ENCODE results near the gene RNF25.

The RNF25 gene

DNA sequence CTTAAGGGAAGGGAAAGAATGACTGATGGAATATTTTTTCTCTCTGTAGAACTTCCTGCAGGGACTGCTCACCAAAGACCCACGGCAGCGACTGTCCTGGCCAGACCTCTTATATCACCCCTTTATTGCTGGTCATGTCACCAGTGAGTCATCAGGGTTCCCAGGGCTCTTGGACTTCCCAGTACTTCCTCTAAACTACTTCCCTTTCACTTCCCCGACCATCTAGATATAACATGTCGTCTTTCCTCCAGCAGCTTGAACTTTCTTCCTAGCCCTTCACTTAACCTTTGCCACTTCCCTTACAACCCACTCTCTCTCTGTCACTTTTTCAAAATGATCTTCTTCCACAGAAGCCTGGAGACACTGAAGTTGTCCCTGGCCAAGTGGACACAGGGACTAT is 7.3 kb upstream of the RNF25 start:
- no peak for DNase-seq

DNA sequence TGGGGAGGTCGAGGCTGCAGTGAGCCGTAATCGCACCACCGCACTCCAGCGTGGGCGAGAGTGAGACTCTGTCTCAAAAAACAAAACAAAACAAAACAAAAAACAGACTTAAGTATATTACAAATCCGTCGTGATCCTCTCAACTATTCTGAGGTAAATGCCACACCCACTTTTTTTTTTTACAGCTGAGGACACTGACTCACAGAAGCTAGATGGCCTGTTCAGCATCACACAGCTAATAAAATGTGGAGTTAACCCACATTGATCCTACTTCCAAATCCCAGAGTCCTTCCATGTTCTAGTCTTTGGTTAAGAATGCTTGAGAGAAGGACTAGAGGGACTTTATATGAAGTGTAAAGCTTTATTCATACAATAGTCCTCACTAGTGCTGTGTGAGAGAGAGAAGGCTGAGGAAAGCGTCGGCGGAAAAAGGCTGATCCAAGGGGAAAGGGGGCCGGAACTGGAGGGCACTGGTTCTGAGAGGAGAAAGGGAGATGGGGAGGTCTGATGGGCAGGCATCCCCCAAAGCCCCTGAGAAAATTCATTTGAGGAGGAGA is 627 bp downstream of the RNF25 start:
- no peak for DNase-seq

DNA sequence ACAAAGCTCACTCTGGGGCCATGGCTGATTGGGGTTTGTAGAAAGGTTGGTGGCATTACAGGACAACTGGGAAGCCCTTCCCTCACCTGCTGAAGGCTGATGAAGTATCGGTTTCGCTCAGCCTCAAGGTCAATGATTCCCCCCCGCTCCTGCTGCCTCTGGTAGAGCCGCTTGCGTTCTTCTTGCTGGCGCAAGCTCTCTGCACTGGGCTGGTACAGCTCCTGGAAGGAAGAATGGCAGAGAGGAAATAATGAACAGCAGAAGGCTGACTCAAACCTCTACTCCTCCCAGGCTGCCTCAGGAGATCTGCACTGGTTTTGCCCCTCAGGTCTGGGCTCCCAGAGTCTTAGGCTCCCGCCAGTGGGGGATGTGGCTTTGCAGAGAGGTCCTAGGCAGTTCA is 7.1 kb downstream of the RNF25 start:
- no peak for DNase-seq

DNA sequence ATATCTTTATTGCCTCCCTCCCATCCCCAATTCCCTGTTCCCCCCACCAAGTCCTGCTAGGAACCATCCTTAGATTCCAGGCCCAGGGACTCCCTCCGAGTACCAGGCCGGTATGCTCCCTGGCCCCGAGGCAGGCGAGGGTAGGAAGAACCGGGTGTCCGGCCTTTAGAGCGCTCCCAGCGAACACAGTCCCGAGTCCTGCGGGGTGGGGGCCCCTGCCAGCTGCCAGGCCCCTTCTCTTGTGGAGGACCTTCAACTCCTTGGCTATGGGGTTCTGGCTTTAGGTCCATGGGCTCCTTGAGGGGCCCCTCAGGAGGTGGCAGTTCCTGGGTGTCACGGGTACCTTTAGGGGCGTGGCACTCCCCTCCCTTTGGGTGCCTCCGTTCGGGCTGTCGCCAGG is 7.9 kb downstream of the RNF25 start:
- DNase-seq = no peak

DNA sequence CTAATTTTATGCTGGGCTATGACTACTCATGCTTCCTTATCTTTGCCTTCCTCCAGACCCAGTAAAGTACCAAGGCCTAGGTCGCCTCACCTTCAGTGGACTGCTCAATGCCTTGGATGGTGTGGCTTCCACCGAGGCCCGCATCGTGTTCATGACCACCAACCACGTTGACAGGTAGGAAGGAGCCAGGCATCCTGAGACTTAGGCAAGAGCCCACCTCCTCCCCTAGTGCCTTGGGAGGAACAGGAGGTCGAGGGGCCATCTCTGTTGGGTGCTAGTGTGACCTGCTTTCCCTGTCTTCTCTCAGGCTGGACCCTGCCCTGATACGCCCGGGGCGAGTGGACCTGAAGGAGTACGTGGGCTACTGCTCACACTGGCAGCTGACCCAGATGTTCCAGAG is 9.0 kb downstream of the RNF25 start:
- DNase-seq = no peak

DNA sequence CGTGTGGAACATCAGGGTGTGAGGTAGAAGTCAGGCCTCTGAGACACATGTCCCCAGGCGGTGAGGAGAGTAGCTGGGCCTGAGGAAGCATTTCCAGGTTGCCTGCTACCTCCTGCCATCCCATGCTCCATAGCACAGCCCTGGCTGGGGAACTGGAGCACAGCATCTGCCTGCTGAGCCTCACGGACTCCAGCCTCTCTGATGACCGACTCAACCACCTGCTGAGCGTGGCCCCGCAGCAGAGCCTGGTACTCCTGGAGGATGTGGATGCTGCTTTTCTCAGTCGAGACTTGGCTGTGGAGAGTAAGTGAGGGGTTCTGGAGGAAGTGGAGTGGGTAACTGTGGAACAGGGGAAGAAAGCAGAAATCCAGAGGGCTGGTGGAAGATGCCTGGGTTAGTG is 9.4 kb downstream of the RNF25 start:
- DNase-seq = no peak

DNA sequence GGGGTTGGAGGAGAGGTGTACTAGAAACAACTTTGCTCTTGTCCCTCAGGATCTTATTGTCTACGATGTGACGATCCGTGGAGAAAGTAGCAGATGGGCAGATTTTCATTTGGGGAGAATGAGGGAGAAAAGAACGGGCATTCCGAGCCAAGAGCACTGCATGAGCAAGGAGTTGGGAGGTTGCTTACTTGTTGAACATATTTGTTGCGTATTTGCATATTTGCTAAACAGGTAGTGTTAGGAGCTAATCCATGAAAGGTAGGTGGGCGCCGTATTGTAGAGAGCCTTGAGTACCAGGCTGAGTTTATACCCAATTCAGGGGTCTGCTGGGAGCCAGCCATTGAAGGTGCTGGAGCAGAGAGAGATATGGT is 11.8 kb downstream of the RNF25 start:
- DNase-seq = no peak

DNA sequence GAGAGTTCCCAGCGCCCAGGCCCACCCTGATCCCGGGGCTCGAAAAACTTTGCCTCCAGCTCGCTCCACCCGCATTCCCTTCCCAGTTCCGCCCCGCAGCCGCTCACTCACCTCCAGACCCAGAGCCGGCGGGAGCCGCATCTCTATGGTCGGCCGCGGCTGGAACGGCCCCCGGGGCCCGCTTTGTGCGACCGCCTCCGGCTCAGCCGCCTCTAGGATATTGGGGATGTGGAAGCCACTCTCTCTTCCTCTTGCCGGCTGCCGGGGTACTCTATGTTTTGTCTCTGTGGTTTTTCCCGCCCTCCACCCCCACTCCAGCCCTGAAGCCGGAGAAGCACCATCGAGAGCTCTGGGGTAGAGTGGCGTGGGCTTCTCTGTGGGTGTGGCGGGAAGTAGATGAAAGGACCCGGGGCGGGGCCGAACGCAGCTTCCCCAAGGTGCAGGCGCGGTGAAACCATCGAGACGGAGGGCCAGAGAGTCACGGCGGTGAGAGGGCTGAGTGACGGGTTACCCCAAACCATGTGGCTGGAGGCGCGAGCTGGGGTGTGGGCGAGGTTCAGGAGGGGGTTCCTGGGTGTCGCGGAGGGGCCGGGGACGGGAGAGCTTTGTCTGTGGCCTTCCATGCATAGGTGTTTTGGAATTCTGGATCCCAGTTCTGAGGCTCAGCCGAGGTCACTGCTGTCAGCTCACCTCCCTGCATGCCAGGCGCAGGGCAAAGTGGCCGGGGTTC is 12.4 kb downstream of the RNF25 start, which contains the start of the genes BCS1L and ZNF142:
BCS1L (plus strand) TSS at position 426 of the 730 bp plus-strand sequence. CDS start 1,305 bp downstream, outside the sequence.
ZNF142 (minus strand) TSS at position 366 of the 730 bp plus-strand sequence. CDS start 3,194 bp downstream, outside the sequence.
- DNase-seq = peak; percentile 96

DNA sequence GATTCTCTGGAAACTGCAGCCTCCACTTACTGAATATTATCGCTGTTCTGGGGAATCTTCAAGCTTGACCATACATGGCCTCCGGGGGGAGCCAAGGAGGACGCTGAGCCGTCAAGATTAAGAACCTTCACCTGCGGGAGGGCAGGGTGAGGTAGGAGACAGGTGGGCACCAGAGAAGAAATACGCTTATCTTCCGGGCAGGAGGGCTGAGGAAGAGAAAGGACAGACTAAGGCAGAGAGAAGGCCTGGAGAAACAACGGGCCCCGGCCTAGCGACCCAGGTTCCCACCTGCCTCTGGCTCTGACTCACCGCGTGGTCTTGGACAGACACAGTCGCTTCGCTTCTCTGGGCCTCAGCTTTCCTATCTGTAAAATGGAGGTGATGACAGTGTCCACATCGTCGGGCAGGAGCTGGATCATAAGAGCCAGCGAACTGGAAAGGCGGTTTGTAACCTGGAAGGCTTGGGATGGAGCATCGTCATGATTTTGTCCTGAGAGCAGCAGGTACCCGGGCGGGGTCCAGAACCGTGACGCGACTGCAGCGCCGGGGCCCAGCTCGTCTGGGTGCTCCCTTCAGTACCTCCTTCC is 13.0 kb downstream of the RNF25 start:
- peak; percentile 46 for DNase-seq

DNA sequence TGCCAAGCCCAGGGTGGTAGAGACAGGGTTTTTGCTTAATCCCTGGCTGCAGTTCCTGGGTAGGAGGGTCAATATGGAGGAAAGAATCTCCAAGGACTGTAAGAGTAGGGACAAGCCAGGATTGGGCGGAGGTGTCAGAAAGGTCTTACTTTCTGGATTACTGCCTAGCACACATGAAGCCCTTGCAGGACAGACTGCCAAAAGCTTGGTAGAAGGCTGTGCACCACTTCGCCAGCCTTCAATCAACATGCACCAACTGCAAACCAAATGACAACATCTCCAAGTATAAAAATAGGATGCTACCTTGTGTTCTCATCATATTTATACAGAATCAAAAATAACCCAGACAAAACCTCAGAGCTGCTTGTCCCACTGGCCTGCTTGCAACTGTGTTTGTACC is 16.1 kb downstream of the RNF25 start:
- no peak for DNase-seq

DNA sequence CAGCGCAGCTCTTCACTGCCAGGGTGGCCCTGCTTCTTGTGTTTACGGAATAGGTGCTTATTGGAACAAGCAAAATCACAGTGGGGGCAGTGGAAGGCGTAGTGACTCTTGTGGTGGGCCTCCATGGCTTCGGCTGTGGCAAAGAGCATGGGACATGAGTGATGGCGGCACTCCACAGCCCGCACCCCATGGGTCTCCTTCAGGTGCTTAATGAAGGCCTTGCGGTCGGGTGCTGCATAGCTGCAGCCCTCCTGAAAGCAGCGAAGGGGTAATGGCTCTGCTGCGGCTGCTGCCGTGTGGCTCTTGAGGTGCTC is 23.1 kb downstream of the RNF25 start:
- DNase-seq = no peak

DNA sequence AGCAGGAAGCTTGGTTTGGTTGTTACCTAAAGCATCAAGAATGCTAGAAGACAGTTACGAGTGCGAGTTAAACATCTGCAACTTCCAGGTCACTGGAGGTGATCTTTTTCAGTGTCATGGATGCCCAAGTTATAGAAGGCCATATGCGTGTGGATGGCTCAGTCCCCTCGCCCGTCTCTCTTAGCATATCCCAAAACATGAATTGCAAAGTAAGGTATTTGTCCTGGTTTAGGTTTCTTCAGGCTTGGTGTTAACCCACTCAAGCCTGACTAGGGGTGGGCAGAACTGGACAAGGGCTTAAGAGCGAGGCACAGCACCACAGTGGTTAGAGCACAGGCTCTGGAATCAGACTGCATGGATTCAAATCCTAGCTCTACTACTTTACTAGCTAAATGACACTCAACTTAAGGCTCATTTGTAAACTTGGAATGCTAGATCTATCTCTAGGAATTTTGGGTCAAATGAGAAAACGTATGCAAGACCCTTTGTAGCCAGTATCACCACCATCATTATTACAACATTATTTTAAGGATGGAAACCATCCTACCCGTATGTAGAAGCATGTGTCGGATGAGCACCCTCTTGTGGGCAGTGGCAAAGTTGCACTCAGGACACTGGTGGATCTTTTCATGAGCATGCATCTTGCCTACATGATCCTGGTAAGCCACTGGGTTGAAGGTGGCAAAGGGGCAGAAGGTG is 23.6 kb downstream of the RNF25 start:
- peak; percentile 53 for DNase-seq

DNA sequence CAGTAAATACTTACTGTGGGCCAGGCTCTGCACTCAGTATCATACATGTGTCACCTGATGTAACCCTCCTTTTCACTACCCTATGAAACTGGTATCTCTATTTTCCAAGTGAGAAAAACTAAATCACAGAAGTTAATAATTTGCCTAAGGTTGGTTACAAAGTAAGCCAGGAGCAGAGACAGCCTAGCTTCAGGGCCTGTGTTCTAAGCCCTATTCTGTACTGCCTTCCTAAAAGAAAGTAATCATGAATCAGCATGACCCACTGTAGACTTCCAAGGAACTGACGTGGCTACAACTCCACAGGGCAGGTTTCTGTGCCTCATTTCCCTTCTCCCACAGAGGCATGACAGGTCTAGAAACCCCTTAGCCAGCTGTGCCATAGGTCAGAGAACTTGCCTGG is 26.7 kb downstream of the RNF25 start:
- DNase-seq = no peak

DNA sequence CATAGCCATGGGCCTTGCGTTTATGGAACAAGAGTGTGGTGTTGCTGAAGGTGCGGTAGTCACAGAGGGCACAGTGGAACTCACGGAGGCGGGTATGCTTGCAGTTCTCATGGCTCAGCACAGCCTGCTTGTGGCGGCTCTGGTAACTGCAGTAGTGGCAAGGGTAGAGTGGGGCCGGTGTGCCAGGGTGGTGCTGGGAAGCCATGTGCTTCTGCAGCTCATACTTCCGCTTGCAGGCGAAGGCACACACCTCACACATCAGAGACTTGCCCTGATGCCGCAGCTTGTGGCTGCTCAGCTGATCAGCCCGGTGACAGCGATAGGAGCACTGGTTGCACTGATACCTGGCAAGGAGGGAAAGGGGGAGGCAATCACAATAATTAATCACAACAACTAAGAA is 27.1 kb downstream of the RNF25 start:
- no peak for DNase-seq

DNA sequence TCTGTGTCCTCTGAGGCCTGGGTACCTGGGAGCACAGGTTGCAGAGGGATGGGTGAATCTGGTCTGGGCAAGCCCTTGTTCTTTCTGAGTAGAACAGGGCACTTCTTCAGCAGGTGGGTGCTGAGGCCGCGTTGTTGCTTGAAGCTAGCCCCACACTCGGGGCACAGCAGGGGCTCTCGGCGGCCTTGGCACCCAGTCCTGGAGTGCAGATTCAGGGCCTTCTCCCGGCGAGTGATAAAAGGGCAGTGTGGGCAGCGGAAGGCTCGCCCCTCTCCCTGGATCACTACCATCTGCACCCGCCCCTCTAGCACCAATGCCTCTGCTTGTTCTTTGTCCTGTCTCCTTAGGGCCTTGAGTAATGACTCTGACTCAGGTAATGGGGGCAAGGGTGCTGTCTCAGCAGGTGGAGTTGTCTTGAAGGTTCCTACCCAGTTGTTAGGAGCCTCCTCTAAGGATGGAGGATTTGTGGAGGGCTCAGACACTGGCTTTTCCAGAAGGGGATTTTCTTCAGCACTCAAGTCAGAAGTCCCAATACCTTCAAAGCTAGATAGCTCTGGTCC is 28.0 kb downstream of the RNF25 start:
- DNase-seq = no peak

DNA sequence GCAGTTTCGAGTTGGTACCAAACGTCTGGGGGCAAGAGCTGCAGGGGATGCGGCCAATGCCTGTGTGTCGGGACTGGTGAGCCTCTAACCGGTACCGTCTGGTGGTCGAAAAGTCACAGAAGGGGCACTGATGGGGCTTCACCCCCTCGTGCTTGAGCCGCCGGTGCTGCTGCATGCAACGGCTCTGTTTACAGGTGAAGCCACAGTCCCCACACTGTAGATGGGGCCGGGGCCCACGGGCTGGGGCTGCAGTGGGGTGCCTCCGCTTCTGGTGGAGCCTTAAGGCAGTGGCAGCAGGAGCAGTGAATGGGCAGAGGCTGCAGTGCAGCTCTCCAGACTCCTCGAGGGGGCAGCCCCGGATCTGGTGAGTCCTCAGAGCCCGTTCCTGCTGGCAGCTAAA is 29.0 kb downstream of the RNF25 start:
- DNase-seq = no peak

DNA sequence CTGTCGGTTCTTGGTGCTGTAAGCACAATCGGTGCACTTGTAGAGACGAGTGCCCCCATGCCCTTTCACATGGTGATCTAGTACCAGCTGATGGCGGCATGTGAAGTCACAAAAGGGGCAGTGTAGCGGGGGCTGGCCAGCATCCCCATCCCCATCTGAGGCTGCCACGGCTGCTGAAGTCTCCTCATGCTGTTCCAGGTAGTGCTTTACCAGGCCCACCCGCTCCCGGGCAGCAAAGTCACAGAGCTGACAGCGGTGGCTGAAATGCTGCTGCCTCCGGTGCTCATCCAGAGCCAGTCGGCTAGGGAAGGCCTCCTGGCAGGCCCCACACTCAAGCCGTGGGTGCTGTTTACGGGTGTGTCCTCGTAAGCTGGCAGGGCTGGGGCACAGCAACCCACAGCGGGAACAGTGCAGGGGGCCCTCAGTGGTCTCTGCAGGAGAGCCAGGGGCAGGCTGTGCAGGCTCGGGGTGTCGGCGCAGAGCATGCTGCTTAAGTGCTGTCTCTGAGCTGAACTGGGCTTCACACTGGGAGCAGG is 29.6 kb downstream of the RNF25 start:
- no peak for DNase-seq

DNA sequence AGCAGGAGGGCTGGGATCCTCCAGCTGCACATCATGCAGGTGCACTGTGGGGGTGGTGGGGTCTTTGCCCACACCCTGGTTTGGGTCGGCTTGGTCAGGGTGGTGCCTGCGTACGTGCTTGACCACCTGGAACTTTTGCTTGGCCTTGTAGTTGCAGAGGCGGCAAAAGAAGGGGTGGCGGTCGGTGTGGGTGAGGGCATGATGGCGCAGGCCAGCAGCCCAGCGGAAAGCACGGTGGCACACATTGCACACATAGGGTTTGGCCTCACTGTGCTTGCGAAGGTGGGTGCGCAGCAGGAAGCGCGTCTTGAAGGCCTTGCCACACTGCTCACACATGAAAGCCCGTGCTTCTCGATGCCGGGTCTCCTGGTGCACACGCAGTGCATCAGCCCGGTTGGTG is 33.4 kb downstream of the RNF25 start:
- no peak for DNase-seq

DNA sequence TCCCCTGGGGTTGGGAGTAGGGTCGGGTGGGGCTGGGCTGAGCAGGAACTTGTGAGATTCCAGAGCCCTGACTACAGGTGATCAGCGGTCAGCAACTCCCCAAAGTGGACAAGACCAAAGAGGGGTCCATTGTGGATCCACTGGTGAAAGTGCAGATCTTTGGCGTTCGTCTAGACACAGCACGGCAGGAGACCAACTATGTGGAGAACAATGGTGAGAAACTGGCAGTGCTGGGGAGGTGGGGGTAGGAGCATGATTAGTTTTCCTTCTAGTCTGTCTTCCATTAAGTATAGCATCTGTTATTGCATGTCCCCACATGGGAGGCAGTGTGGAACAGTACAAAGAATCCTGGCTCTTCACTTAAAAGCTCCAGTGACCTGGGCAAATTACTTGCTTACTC is 36.1 kb downstream of the RNF25 start:
- no peak for DNase-seq

DNA sequence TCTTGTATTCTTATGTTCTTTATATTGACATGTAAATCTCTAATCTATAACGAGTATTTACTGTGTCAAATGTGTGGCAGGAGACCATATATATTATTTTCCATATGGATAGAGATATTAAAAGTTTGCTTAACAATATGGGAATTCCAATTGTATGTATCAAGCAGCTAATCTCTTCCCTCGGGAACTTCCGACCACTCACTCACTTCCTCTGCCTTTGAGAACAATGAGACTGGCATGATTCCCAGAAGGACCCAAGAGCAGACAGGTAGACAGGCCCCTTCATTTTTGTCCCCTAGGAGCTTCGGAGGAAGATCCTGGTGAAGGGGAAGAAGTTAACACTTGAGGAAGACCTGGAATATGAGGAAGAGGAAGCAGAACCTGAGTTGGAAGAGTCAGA is 40.0 kb downstream of the RNF25 start:
- no peak for DNase-seq

DNA sequence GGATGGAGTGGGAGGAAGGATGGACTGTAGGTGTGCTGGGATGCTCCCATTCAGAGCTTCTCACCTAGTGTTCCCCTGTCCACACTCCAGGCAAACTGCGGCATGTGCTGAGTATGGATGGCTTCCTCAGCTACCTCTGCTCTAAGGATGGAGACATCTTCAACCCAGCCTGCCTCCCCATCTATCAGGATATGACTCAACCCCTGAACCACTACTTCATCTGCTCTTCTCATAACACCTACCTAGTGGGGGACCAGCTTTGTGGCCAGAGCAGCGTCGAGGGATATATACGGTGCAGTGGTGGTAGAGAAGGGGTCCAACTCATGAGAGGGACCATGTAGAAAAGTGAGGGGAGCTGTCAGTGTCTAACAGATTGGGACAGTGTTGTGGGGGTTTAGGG is 43.9 kb downstream of the RNF25 start:
- no peak for DNase-seq

DNA sequence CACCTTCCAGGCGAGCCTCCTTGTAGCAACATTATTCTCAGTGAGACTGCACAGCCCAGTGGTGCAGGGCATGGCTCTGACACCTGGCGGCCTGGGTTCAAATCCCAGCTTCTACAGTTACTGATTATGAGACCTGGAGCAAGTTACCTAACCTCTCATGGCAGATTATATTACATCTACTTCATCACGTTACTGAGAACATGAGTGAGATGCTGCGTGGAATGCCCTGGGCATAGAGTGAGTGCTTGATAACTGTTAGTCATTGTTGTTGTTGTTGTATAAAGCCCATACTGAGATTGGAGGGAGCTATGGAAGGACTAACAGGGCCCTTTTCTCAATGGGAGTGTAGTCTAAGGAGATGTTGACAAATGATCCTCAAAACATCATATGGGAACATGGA is 45.4 kb downstream of the RNF25 start:
- DNase-seq = no peak

DNA sequence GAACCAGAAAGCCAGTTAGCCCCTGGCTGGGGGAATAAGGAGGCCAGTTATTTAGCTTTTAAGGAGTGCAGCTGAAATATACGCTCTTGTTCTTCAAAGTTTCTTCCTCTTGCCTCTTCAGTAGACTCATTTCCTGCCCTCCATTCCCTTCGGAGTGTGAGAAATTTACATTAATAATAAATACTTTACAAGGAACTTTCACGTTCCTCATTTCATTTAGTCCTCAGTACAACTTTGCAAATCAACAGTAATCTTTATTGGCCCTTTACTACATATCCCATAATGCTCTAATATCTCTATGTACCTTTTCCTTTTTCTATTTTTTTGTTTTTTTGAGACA is 48.5 kb downstream of the RNF25 start:
- no peak for DNase-seq

Measured in stimulated activated CD4-positive, alpha-beta T cell treated with anti-CD3 and anti-CD28 coated beads, Interleukin-4, amount 100 ng/mL, for 24 hours (primary cell).